HG02840 (cell line): ENCODE results near the gene SDC1.
"Not testable (repeated sequence)": the region's sequence is repeated elsewhere in the genome, so short reads cannot be mapped to it uniquely, and the experiment has no call there.

Experiments
- ATAC-seq: cut with Tn5 transposase; IDR thresholded peaks from one replicate; pipeline ENCODE4 v1.9.1; 2021; ENCODE audit warnings: mild to moderate bottlenecking, moderate library complexity, moderate number of reproducible peaks; ENCODE audit not compliant: unreplicated experiment, low FRiP score

SDC1 gene

GRCh38 chr2:20224716-20225293 is at the start of gene SDC1:
SDC1 (minus strand) TSS chr2:20225130; CDS start chr2:20224867, 263 bp downstream.
- peak; percentile 8 for ATAC-seq

GRCh38 chr2:20273042-20273441 is 48.1 kb upstream of the SDC1 start:
- ATAC-seq, result no peak

- ATAC-seq, result not testable (repeated sequence)
Measured at GRCh38 chr2:20268317-20268716, 43.4 kb upstream of the SDC1 start.

GRCh38 chr2:20267529-20267928 is 42.6 kb upstream of the SDC1 start:
- ATAC-seq, result no peak

GRCh38 chr2:20264629-20265028 is 39.7 kb upstream of the SDC1 start:
- ATAC-seq, result no peak

GRCh38 chr2:20257411-20257810 is 32.5 kb upstream of the SDC1 start:
- no peak for ATAC-seq

GRCh38 chr2:20254731-20255130 is 29.8 kb upstream of the SDC1 start:
- ATAC-seq, result no peak

GRCh38 chr2:20250436-20250835 is 25.5 kb upstream of the SDC1 start:
- ATAC-seq, result no peak

- ATAC-seq, result no peak
Measured at GRCh38 chr2:20249170-20249569, 24.2 kb upstream of the SDC1 start.

GRCh38 chr2:20247084-20247483 is 22.2 kb upstream of the SDC1 start:
- no peak for ATAC-seq

- ATAC-seq, result not testable (repeated sequence)
Measured at GRCh38 chr2:20243637-20244036, 18.7 kb upstream of the SDC1 start.

- ATAC-seq, result no peak
Measured at GRCh38 chr2:20242727-20243377, 17.9 kb upstream of the SDC1 start.

- ATAC-seq, result no peak
Measured at GRCh38 chr2:20241973-20242726, 17.2 kb upstream of the SDC1 start.

- ATAC-seq, result not testable (repeated sequence)
Measured at GRCh38 chr2:20240291-20240690, 15.4 kb upstream of the SDC1 start.

GRCh38 chr2:20236496-20236895 is 11.6 kb upstream of the SDC1 start:
- ATAC-seq, result no peak

GRCh38 chr2:20235655-20236305 is 10.8 kb upstream of the SDC1 start:
- no peak for ATAC-seq

GRCh38 chr2:20234597-20234996 is 9.7 kb upstream of the SDC1 start:
- not testable (repeated sequence) for ATAC-seq

- no peak for ATAC-seq
Measured at GRCh38 chr2:20232837-20233207, 7.9 kb upstream of the SDC1 start.

GRCh38 chr2:20231598-20232026 is 6.7 kb upstream of the SDC1 start:
- ATAC-seq, result no peak

- ATAC-seq, result no peak
Measured at GRCh38 chr2:20231159-20231558, 6.2 kb upstream of the SDC1 start.

GRCh38 chr2:20230114-20230425 is 5.1 kb upstream of the SDC1 start:
- ATAC-seq, result no peak
